PFSK-1 (cell line): ENCODE results near the gene MYO7A.

Experiments
- FOXP2 ChIP-seq: optimal IDR thresholded peaks from 2 replicates; pipeline ENCODE3; 2011; ENCODE audit warnings: borderline replicate concordance, control low read depth, inconsistent platforms; ENCODE audit not compliant: insufficient read depth; ENCODE audit errors: extremely low read length, extremely low read depth
- POLR2AphosphoS5 ChIP-seq: IDR thresholded peaks from 2 replicates; pipeline ENCODE4 v1.6.1; 2012; ENCODE audit warnings: low read depth, mild to moderate bottlenecking, control low read depth, low read length, moderate library complexity
- REST ChIP-seq, 2 experiments: IDR thresholded peaks; 2 replicates each; pipeline versions ENCODE4 v1.6.1 to v1.8.0; 2011 to 2012; ENCODE audit warnings: low read depth in 2 of 2, low read length in 2 of 2, control low read depth in 1 of 2, inconsistent platforms in 1 of 2, mild to moderate bottlenecking in 1 of 2, moderate library complexity in 1 of 2; ENCODE audit not compliant: insufficient read depth in 1 of 2
- SIN3A ChIP-seq: IDR thresholded peaks from 2 replicates; pipeline ENCODE4 v1.6.1; 2012; ENCODE audit warnings: mild to moderate bottlenecking, low read length, moderate library complexity, borderline replicate concordance; ENCODE audit not compliant: insufficient read depth
- TAF1 ChIP-seq: IDR thresholded peaks from 2 replicates; pipeline ENCODE4 v1.6.1; 2012; ENCODE audit warnings: low read length, control low read depth, borderline replicate concordance; ENCODE audit not compliant: insufficient read depth

GRCh38 chr11:77214557-77214956 lies 86.5 kb downstream of the MYO7A start:
- TF ChIP-seq POLR2AphosphoS5 (no peak), SIN3A (no peak), FOXP2 (no peak), TAF1 (no peak), REST (IDR thresholded peaks at IDR 0.05; ENCODE audit: insufficient read depth in 1 of 2, low read depth in 2 of 2, low read length in 2 of 2) (no peak)
